Hypothalamus (tissue), 51 donors: ENCODE results near the gene ULK4.
"Not testable (repeated sequence)": the region's sequence is repeated elsewhere in the genome, so short reads cannot be mapped to it uniquely, and the experiment has no call there.

ENCODE experiments used
- DNase-seq, 51 donors: peaks; one replicate each; lab custom pipeline; 2025; lab: John Stamatoyannopoulos, UW

The ULK4 gene

GRCh38 chr3:41792806-41793205 lies 169.1 kb downstream of the ULK4 start:
- DNase-seq: no peak

GRCh38 chr3:41769106-41769505 lies 192.8 kb downstream of the ULK4 start:
- DNase-seq: no peak

- no peak for DNase-seq
These were observed 193.5 kb downstream of the ULK4 start for GRCh38 chr3:41768363-41768762.

- not testable (repeated sequence) for DNase-seq
These were observed 199.0 kb downstream of the ULK4 start for GRCh38 chr3:41762867-41763266.

- DNase-seq: no peak
These were observed 208.3 kb downstream of the ULK4 start for GRCh38 chr3:41753651-41754050.

GRCh38 chr3:41751597-41751996 lies 210.3 kb downstream of the ULK4 start:
- no peak for DNase-seq

GRCh38 chr3:41749988-41750387 lies 211.9 kb downstream of the ULK4 start:
- no peak for DNase-seq

GRCh38 chr3:41746215-41746614 lies 215.7 kb downstream of the ULK4 start:
- DNase-seq: no peak

GRCh38 chr3:41742121-41742520 lies 219.8 kb downstream of the ULK4 start:
- DNase-seq: no peak

- DNase-seq: no peak
These were observed 221.5 kb downstream of the ULK4 start for GRCh38 chr3:41740374-41740886.

- DNase-seq: no peak
These were observed 235.0 kb downstream of the ULK4 start for GRCh38 chr3:41726891-41727290.

GRCh38 chr3:41717641-41718040 lies 244.3 kb downstream of the ULK4 start:
- no peak for DNase-seq

- peak in 1 of 51 donors; percentile 1 for DNase-seq
These were observed 245.4 kb downstream of the ULK4 start for GRCh38 chr3:41716471-41716870.

- no peak for DNase-seq
These were observed 246.5 kb downstream of the ULK4 start for GRCh38 chr3:41715376-41715775.

GRCh38 chr3:41711651-41712050 lies 250.3 kb downstream of the ULK4 start:
- DNase-seq: no peak

- DNase-seq: no peak
These were observed 251.1 kb downstream of the ULK4 start for GRCh38 chr3:41710646-41711388.

- DNase-seq: not testable (repeated sequence)
These were observed 252.7 kb downstream of the ULK4 start for GRCh38 chr3:41709213-41709612.

- no peak for DNase-seq
These were observed 253.7 kb downstream of the ULK4 start for GRCh38 chr3:41708176-41708575.

GRCh38 chr3:41705893-41706292 lies 256.0 kb downstream of the ULK4 start:
- DNase-seq: no peak

- no peak for DNase-seq
These were observed 260.7 kb downstream of the ULK4 start for GRCh38 chr3:41701191-41701698.

GRCh38 chr3:41700155-41700554 lies 261.7 kb downstream of the ULK4 start:
- no peak for DNase-seq

- DNase-seq: no peak
These were observed 263.0 kb downstream of the ULK4 start for GRCh38 chr3:41698898-41699297.
